Activated T-cell treated with anti-CD3 and anti-CD28 coated beads, Interleukin-2, amount 50 U/mL, for 4 hours (primary cell): Measurements from ENCODE around the gene STON1. TPM values are rescaled to one million over a fixed set of nuclear protein-coding genes. Genes with fewer than 3 reads are reported as not detected.

Experiments
- ATAC-seq, 2 donors: fragments of 200-7000 bp; cut with Tn5 transposase; one replicate each; pipeline ENCODE4 v1.10.0; 2021
- DNase-seq: peaks from one replicate; pipeline ENCODE4 v3.0.0-alpha.2; 2020
- H3K27me3 Mint-ChIP-seq: one replicate; pipeline ENCODE4 v1.8.0; 2021; ENCODE audit warnings: low read depth, mixed read lengths
- H3K36me3 Mint-ChIP-seq: one replicate; pipeline ENCODE4 v1.8.0; 2022; ENCODE audit warnings: mixed read lengths; ENCODE audit not compliant: insufficient read depth
- H3K4me1 Mint-ChIP-seq: one replicate; pipeline ENCODE4 v1.8.0; 2021; ENCODE audit warnings: low read depth, mixed read lengths
- H3K4me3 Mint-ChIP-seq: one replicate; pipeline ENCODE4 v1.8.0; 2021; ENCODE audit warnings: mild to moderate bottlenecking, moderate library complexity, mixed read lengths
- H3K9me3 Mint-ChIP-seq: one replicate; pipeline ENCODE4 v1.8.0; 2021; ENCODE audit warnings: mixed read lengths
- total RNA-seq, 3 donors: library from RNA; stranded (reverse); gene quantifications; one replicate each; pipeline ENCODE4 v1.2.1, GENCODE V29; 2021

The STON1 gene
- total RNA-seq: under 1 TPM; 0.46 to 0.76 (median 0.53) TPM

DNA sequence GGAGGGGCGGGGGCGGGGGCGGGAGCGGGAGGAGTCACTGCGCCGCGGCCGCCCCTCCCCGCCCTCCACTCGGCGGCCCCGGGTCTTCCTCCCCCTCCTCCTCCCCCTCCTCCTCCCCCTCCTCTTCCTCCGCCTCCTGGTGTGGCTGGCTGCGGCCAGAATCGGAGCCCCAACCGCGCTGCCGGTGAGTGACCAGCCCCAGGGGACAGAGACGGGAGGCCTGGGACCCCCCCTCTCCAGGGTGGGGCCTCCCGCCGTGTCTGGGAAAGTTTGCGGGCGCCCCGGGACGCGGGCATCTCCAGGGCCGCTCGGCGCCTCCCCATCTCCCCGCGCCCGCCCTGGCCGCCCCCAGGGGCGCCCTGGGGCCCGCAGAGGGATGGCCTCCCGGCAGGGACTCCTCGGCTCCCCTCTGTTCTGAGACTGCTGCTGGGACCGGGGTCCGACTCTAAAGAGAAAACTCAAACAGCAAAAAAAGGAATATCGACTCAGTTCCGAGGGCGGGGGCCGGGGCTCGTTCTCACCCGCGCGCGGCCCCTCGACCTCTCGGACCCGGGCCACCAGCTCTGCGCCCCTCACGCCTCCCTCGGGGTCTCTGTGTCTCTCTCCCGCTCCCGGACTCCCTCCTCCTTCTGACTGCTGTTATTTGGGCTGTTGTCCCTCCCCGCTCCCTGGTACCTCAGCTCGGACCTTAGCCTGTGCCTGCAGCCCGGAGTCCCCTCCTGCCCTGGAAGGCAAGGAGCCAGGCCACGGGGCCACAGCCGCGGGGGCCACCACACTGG is at the start of gene STON1:
TSS of gene STON1 (plus strand) at position 122 of the 779 bp plus-strand sequence. CDS start 50,480 bp downstream, outside the sequence.
- H3K27me3 Mint-ChIP-seq: no peaks in the 10 kb centered on the region
- no peaks in the 10 kb centered on the region for H3K9me3 Mint-ChIP-seq
- no peaks in the 10 kb centered on the region for H3K36me3 Mint-ChIP-seq
- H3K4me1 Mint-ChIP-seq: peaks cover 11% of the 10 kb centered on the region
- ATAC-seq (peak; percentile 65 to 74), DNase-seq (peak; percentile 28)
- H3K4me3 Mint-ChIP-seq: peak within 1 kb of the TSS; percentile 83

GRCh38 chr2:48480526-48480925 is 49.4 kb upstream of the STON1 start:
- no peak for ATAC-seq
- no peaks in the 10 kb centered on the region for H3K4me1 Mint-ChIP-seq
- H3K9me3 Mint-ChIP-seq: no peaks in the 10 kb centered on the region
- no peak overlapping the region for H3K4me3 Mint-ChIP-seq
- H3K36me3 Mint-ChIP-seq: peaks cover 40% of the 10 kb centered on the region
- no peak for DNase-seq
- H3K27me3 Mint-ChIP-seq: no peaks in the 10 kb centered on the region

DNA sequence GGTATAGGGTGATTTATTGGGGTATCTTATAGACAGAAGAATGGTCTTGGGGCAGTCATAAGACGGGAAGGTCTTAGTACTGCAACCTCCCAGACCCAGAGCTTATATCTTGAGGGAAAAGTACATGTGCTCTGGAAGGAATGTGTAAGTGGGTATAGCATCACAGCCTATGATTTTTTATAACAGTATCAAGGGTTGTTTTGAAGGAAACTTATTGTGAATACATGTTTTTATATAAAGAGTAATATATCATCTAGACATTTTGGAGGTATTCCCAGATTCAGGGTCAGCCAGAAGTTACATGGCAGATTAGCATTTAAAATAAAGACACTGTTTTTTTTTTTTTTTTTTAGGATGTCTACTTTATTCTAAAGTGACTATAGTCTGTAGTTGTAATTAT is 47.6 kb upstream of the STON1 start:
- H3K9me3 Mint-ChIP-seq: no peaks in the 10 kb centered on the region
- ATAC-seq (no peak), DNase-seq (no peak)
- peaks cover 44% of the 10 kb centered on the region for H3K36me3 Mint-ChIP-seq
- H3K4me1 Mint-ChIP-seq: no peaks in the 10 kb centered on the region
- H3K4me3 Mint-ChIP-seq: no peak overlapping the region
- no peaks in the 10 kb centered on the region for H3K27me3 Mint-ChIP-seq

GRCh38 chr2:48482769-48483168 is 47.2 kb upstream of the STON1 start:
- DNase-seq: no peak
- Mint-ChIP-seq H3K4me3 (no peak overlapping the region), H3K36me3 (peaks cover 39% of the 10 kb centered on the region), H3K9me3 (no peaks in the 10 kb centered on the region), H3K27me3 (no peaks in the 10 kb centered on the region), H3K4me1 (no peaks in the 10 kb centered on the region)
- no peak for ATAC-seq

DNA sequence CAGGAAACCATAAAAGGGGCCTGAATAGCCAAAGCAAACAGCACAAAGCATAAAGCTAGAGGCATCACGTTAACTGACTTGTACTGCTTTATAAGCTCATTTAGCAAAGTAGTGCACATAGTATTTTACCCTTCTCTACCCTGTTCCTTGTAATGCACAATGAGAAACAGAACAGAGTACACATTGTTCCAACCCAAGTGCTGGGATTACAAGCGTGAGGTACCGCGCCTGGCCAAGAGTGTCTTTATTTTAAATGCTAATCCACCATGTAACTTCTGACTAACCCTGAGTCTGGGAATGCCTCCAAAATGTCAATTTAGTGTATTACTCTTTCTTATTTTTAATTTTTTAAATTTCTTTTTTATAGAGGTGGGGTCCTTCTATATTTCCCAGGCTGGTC is 46.4 kb upstream of the STON1 start:
- H3K4me1 Mint-ChIP-seq: no peaks in the 10 kb centered on the region
- H3K27me3 Mint-ChIP-seq: no peaks in the 10 kb centered on the region
- H3K36me3 Mint-ChIP-seq: peaks cover 35% of the 10 kb centered on the region
- H3K4me3 Mint-ChIP-seq: no peak overlapping the region
- no peaks in the 10 kb centered on the region for H3K9me3 Mint-ChIP-seq
- ATAC-seq (no peak), DNase-seq (no peak)

- Mint-ChIP-seq H3K27me3 (no peaks in the 10 kb centered on the region), H3K9me3 (no peaks in the 10 kb centered on the region), H3K36me3 (peaks cover 35% of the 10 kb centered on the region), H3K4me3 (no peak overlapping the region), H3K4me1 (no peaks in the 10 kb centered on the region)
- ATAC-seq: no peak
- DNase-seq: no peak
Observed at GRCh38 chr2:48483916-48484315, 46.0 kb upstream of the STON1 start.

GRCh38 chr2:48488545-48488944 is 41.4 kb upstream of the STON1 start:
- ATAC-seq: no peak
- Mint-ChIP-seq H3K36me3 (peaks cover 20% of the 10 kb centered on the region), H3K9me3 (no peaks in the 10 kb centered on the region), H3K4me1 (no peaks in the 10 kb centered on the region), H3K27me3 (no peaks in the 10 kb centered on the region), H3K4me3 (no peak overlapping the region)
- DNase-seq: no peak

- DNase-seq (no peak), ATAC-seq (no peak)
- H3K4me3 Mint-ChIP-seq: no peak overlapping the region
- no peaks in the 10 kb centered on the region for H3K4me1 Mint-ChIP-seq
- H3K9me3 Mint-ChIP-seq: no peaks in the 10 kb centered on the region
- H3K27me3 Mint-ChIP-seq: no peaks in the 10 kb centered on the region
- peaks cover 39% of the 10 kb centered on the region for H3K36me3 Mint-ChIP-seq
Observed at GRCh38 chr2:48496849-48497248, 33.1 kb upstream of the STON1 start.

GRCh38 chr2:48504647-48505327 is 25.2 kb upstream of the STON1 start:
- H3K27me3 Mint-ChIP-seq: no peaks in the 10 kb centered on the region
- H3K4me1 Mint-ChIP-seq: peaks cover 16% of the 10 kb centered on the region
- DNase-seq (no peak), ATAC-seq (no peak)
- H3K4me3 Mint-ChIP-seq: no peak overlapping the region
- H3K9me3 Mint-ChIP-seq: no peaks in the 10 kb centered on the region
- peaks cover 38% of the 10 kb centered on the region for H3K36me3 Mint-ChIP-seq

- H3K4me1 Mint-ChIP-seq: peaks cover 25% of the 10 kb centered on the region
- no peaks in the 10 kb centered on the region for H3K9me3 Mint-ChIP-seq
- no peaks in the 10 kb centered on the region for H3K27me3 Mint-ChIP-seq
- peaks cover 40% of the 10 kb centered on the region for H3K36me3 Mint-ChIP-seq
- DNase-seq: no peak
- no peak overlapping the region for H3K4me3 Mint-ChIP-seq
- ATAC-seq: no peak
Observed at GRCh38 chr2:48507111-48507510, 22.8 kb upstream of the STON1 start.

DNA sequence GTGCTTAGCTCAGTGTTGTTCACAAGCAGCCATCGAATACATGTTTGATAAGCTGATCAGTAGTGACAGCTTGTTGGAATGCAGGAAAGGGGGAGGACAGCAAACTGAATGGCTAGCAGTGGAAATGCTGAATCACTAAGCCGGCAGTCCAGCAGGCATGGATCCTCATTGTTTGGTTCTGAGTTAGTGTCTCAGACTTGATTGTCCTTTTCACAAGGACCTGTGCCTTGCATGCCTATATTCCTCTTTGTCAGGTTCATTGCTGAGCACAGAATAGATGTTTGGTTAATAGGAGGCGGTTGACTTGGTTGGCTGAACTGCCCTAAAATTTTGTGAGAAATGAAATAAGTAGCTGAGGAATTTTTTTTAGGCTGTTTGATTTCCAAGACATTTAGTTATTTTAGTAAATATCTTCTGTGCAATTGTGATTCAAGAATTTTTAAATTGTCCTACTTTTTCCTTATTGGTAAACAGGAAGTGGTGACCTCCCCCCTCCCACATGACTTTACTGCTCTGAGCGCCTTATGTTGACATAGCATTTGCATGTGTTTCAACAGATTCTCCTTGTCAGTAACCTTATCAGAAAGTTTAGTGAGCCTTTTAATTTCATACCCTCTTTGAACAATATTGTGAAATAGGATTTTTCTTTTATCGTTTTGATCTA is 21.4 kb upstream of the STON1 start:
- no peak overlapping the region for H3K4me3 Mint-ChIP-seq
- H3K27me3 Mint-ChIP-seq: no peaks in the 10 kb centered on the region
- peaks cover 45% of the 10 kb centered on the region for H3K36me3 Mint-ChIP-seq
- no peaks in the 10 kb centered on the region for H3K9me3 Mint-ChIP-seq
- peaks cover 25% of the 10 kb centered on the region for H3K4me1 Mint-ChIP-seq
- ATAC-seq (no peak), DNase-seq (no peak)

GRCh38 chr2:48510329-48510728 is 19.6 kb upstream of the STON1 start:
- Mint-ChIP-seq H3K4me3 (no peak overlapping the region), H3K4me1 (peaks cover 25% of the 10 kb centered on the region), H3K27me3 (no peaks in the 10 kb centered on the region), H3K9me3 (no peaks in the 10 kb centered on the region), H3K36me3 (peaks cover 49% of the 10 kb centered on the region)
- ATAC-seq: no peak
- DNase-seq: no peak

- H3K9me3 Mint-ChIP-seq: no peaks in the 10 kb centered on the region
- no peak for DNase-seq
- no peak overlapping the region for H3K4me3 Mint-ChIP-seq
- H3K27me3 Mint-ChIP-seq: no peaks in the 10 kb centered on the region
- ATAC-seq: no peak
- peaks cover 25% of the 10 kb centered on the region for H3K4me1 Mint-ChIP-seq
- peaks cover 50% of the 10 kb centered on the region for H3K36me3 Mint-ChIP-seq
Observed at GRCh38 chr2:48511849-48512470, 18.0 kb upstream of the STON1 start.

GRCh38 chr2:48512571-48512970 is 17.4 kb upstream of the STON1 start:
- Mint-ChIP-seq H3K36me3 (peaks cover 50% of the 10 kb centered on the region), H3K27me3 (no peaks in the 10 kb centered on the region), H3K4me1 (peaks cover 25% of the 10 kb centered on the region), H3K9me3 (no peaks in the 10 kb centered on the region), H3K4me3 (no peak overlapping the region)
- DNase-seq (no peak), ATAC-seq (no peak)
